ENCODE results near the gene GLYATL2. TPM values are rescaled to one million over a fixed set of nuclear protein-coding genes. Genes with fewer than 3 reads are reported as not detected.

GLYATL2 gene
- total RNA-seq, 1 donor from 2014 or later = 2.8 TPM

DNA sequence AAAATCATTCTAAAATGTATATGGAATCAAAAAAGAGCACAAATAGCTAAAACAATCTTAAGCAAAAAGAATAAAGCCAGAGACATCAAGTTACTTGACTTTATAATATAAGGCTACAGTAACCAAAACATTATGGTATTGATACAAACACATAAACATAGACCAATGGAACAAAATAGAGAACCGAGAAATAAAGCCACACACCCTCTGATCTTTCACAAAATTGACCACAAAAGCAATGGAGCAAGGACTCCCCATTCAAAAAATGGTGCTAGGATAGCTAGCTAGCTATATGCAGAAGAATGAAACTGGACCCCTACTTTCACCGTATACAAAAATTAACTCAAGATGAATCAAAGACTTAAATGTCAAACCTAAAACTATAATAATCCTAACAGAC lies 43.2 kb downstream of the GLYATL2 start:
- DNase-seq = no peak

DNA sequence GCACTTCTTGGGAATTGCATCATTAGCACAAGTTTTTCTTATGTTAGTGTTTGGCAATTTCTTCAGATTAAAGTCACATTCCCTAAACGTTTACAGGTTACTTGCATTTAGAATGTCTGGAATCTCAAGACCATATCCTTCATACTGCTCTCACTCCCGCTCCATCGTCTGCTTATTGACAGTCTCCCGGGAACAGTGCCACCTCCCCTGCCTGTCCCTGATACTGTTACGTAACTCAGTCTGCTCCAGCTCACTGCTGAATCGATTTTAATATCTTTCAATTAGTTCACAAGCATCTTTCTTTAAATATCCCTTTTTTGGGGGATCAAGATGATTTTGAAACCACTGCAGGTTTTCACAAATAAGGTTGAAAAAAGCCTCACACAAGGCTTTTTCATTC lies 48.2 kb downstream of the GLYATL2 start:
- no peak for DNase-seq

DNA sequence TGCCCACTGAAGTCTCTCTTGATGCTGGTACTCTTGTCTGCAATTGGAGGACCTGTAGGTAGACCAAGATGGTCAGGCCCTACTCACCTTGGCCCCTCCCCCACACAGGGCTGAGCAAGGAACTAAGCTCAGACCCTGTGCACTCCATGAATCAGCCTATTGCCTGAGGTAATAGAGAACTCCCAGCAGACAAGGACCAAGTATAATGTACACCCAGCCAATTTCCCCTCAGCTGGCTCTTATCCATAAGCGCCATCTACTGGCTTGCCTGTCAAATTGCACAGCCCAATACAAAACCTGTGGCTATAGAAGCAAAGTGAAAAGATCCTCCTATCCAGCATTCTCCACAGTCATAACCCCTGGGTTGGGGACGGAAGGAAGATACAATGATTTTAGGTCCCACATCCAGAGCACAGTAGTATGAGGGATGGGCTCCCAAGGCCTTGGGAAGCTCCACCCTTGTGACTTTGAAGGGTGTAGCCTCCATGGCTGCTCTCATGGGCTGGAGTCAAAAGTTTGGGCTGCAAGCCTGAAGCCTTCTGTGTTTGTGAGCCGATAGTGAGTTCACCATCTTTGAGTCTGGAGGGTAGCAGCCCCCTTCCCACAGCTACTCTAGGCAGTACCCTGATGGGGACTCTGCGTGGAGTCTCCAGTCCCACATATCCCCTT lies 56.0 kb downstream of the GLYATL2 start:
- DNase-seq = peak; percentile 1

DNA sequence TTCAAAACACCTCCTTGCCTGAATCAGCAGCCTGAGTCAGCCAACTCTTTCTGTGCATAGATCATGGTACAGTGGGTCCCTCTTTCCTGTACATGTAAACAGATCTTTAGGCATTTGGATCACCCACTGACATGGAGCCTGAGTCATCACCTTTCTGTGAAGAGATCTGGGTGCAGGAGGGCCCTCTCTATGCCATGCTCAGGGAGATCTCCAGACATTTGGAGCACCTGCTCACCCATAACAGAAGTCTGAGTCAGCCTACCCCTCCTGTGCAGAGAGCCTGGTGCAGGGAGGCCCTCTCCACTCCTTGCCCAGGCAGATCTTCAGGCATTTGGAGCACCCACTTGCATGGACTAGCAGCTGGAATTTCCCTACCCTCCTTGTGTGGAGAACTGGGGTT lies 56.6 kb downstream of the GLYATL2 start:
- DNase-seq = no peak

DNA sequence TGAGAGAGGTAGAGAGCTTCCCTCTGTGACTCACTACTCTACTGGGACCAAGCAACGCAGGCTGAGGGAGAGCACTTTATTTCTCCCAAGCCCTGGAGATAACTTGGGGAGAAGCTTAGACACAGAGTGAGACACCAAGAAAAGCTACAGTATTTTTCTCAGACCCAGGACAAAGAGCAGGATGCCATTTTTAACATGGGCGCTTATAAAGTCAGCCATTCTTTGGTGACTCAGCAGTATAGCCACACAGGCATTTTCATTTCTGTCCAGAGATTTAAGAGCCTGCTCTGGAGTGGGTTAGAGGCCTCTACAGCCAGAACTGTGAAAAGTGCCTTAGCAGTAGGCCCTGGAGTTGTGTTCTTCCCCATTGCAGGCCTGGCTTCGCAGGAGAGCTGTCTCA lies 57.8 kb downstream of the GLYATL2 start:
- DNase-seq = no peak

DNA sequence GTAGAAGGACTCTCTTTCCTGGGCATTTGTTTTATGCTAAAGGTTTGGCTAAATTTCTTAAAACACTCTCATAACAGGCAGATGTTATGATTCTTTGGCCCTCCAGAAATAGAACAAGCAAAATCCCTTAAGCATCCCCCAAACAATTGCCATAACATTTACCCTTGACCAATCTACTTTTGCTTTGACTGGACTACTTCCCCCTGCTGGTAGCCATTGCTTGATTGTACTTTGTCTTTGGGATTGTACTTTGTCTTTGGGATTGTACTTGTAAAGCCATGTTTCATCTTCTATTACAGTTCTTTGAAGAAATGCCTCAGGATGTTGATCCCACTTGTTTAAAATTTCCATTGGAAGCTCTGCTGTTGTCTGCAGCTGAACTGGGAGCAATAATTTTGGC lies 59.5 kb downstream of the GLYATL2 start:
- DNase-seq = no peak

Other genes starting within 250 kb of the GLYATL2 start
- 1.1 TPM for gene CNTF, start 222.0 kb downstream of the GLYATL2 start, total RNA-seq
- gene GLYAT, start 112.8 kb downstream of the GLYATL2 start, total RNA-seq = not detected
- gene GLYATL1, start 94.8 kb upstream of the GLYATL2 start, total RNA-seq = 0.79 TPM
- not detected for gene GLYATL1B, start 241.6 kb upstream of the GLYATL2 start, total RNA-seq

All from skin of body (tissue), 2 donors.